CD4-positive, alpha-beta memory T cell (primary cell): Measurements from ENCODE around the gene DEDD2. TPM values are rescaled to one million over a fixed set of nuclear protein-coding genes. Genes with fewer than 3 reads are reported as not detected.

Experiments used
- CTCF ChIA-PET: fragments of 350-600 bp; sonication (Branson Sonifier 250); formaldehyde crosslinking; loops from one replicate; lab custom pipeline; 2021; ENCODE audit warnings: inconsistent platforms; ENCODE audit not compliant: partially characterized antibody; lab: Charles Lee
- POLR2A ChIA-PET: fragments of 350-600 bp; sonication (Branson Sonifier 250); formaldehyde crosslinking; loops from one replicate; lab custom pipeline; 2021; ENCODE audit not compliant: partially characterized antibody; lab: Charles Lee
- DNase-seq, 5 donors: peaks; one replicate each; pipeline versions ENCODE4 v3.0.0 to v3.0.0-alpha.2; 2020 to 2022; ENCODE audit warnings: mixed read lengths in 1 of 5
- H3K27ac ChIP-seq: one replicate; pipeline ENCODE4 v1.7.0; 2013; ENCODE audit warnings: low read depth, low read length
- H3K27me3 ChIP-seq: 2 replicates; pipeline ENCODE4 v1.7.0; 2013; ENCODE audit warnings: mild to moderate bottlenecking, low read length, moderate library complexity; ENCODE audit not compliant: insufficient read depth
- H3K36me3 ChIP-seq: 2 replicates; pipeline ENCODE4 v1.7.0; 2013; ENCODE audit warnings: mild to moderate bottlenecking, low read length, moderate library complexity; ENCODE audit not compliant: insufficient read depth
- H3K4me1 ChIP-seq: 2 replicates; pipeline ENCODE4 v1.7.0; 2013; ENCODE audit warnings: mild to moderate bottlenecking, low read length, moderate library complexity; ENCODE audit not compliant: insufficient read depth
- H3K4me3 ChIP-seq, 2 donors: one replicate each; pipeline ENCODE4 v1.7.0; 2013; ENCODE audit warnings: low read length in 2 of 2, mild to moderate bottlenecking in 1 of 2
- H3K9me3 ChIP-seq, 2 donors: one replicate each; pipeline ENCODE4 v1.7.0; 2013; ENCODE audit warnings: low read length in 2 of 2, control low read depth in 1 of 2; ENCODE audit not compliant: control insufficient read depth in 1 of 2
- H3K27ac Mint-ChIP-seq, 7 donors: one replicate each; pipeline ENCODE4 v1.8.0; 2020 to 2021; ENCODE audit warnings: mixed read lengths in 7 of 7, mild to moderate bottlenecking in 6 of 7, inconsistent platforms in 3 of 7, moderate library complexity in 3 of 7
- H3K27me3 Mint-ChIP-seq, 2 donors: one replicate each; pipeline ENCODE4 v1.8.0; 2020 to 2021; ENCODE audit warnings: mixed read lengths in 2 of 2
- H3K36me3 Mint-ChIP-seq, 2 donors: one replicate each; pipeline ENCODE4 v1.8.0; 2020 to 2021; ENCODE audit warnings: mixed read lengths in 2 of 2, inconsistent platforms in 1 of 2, mild to moderate bottlenecking in 1 of 2
- H3K4me1 Mint-ChIP-seq, 4 donors: one replicate each; pipeline ENCODE4 v1.8.0; 2020 to 2021; ENCODE audit warnings: mixed read lengths in 4 of 4, mild to moderate bottlenecking in 1 of 4
- H3K4me3 Mint-ChIP-seq, 8 donors: one replicate each; pipeline ENCODE4 v1.8.0; 2020 to 2021; ENCODE audit warnings: mixed read lengths in 8 of 8, mild to moderate bottlenecking in 7 of 8, moderate library complexity in 6 of 8, inconsistent platforms in 3 of 8
- H3K9me3 Mint-ChIP-seq, 8 donors: one replicate each; pipeline ENCODE4 v1.8.0; 2020 to 2021; ENCODE audit warnings: mixed read lengths in 8 of 8, mild to moderate bottlenecking in 5 of 8, inconsistent platforms in 3 of 8, moderate library complexity in 1 of 8
- intact Hi-C: fragments of 100-400 bp; cut with micrococcal nuclease; formaldehyde crosslinking; loops from one replicate; pipeline ENCODE4 v1.15.1; 2023
- polyA plus RNA-seq, 2 donors: library from polyadenylated mRNA; unstranded; fragments of 300-500 nt; fragmentation: Illumina TruSeq; gene quantifications; one replicate each; pipeline ENCODE4 v1.2.3, GENCODE V29; 2021
- total RNA-seq, 2 experiments: library from RNA; stranded (reverse); gene quantifications; one replicate each; pipeline ENCODE4 v1.2.3, GENCODE V29; 2021

DEDD2 gene
- total and polyA plus RNA-seq, 4 experiments from 2014 or later: 68.4 to 162 (median 106) TPM

DNA sequence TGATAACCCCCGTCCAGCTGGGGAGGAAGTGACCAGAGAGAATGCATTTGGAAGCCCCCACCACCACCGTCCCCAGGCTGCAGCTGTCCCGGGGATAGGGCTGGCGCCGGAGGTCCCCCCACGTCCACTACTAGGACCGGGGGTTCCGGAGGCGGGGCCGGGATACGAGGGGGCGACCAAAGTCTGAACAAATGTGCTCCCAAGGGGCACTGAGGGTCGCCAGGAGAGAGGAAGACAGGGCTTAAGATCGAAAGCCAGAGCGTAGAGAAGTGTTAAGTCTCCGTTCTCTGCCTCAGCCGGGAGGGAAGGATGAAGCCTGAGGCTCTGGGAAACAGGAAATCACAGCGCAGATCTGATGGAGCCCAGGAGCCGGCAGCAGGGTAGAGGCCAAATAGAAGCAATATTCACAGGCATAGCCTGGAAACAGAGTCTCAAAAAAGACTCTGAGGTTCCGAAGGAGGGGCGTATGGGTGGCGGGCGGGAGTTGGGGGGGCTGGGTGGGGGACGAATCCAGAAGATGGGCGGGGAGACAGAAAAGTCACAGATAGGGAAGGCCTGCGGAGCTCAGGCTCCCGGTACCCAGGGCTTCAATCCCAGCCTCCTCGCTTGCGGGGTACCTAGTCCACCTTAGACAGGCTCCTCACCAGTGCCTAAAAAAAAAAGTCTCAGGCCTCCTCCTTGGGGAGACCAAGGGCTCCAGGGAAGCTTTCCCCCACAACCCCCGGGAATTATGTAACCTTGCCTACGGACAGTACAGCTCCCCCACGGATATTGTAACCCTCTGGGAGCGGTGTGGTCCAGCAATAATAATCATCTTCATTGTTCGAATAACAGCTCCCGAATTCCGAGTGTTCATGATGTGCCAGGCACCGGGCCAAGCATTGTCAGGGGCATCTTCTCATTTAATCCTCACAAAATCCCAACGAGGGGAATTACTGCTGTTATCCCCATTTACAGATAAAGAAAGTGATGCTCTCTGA is 38.6 kb upstream of the DEDD2 start:
- ChIA-PET CTCF (interaction anchor here (1.2 to 1.3 kb wide), 2 partner anchors 13 to 23 kb away, joined by 4 to 6 read pairs; partner anchors contain the start of gene GSK3A), POLR2A (interaction anchor here (0.8 to 1.7 kb wide), 12 partner anchors 10 to 46 kb away, joined by 3 to 22 read pairs (median 4); partner anchors contain the start of genes CIC, GSK3A and PAFAH1B3)
- peaks cover 3 to 4% of the 10 kb centered on the region in 2 donors for H3K27me3 Mint-ChIP-seq
- peak overlapping the region; percentile 76 to 88 (median 82) for H3K4me3 Mint-ChIP-seq
- Histone ChIP-seq H3K36me3 (no peaks in the 10 kb centered on the region), H3K4me1 (peaks cover 29% of the 10 kb centered on the region), H3K27me3 (no peaks in the 10 kb centered on the region), H3K27ac (peak overlapping the region; percentile 93), H3K9me3 (no peaks in the 10 kb centered on the region), H3K4me3 (peak overlapping the region; percentile 36 to 45)
- H3K27ac Mint-ChIP-seq: peak overlapping the region; percentile 81 to 88 (median 86)
- intact Hi-C loops: loop anchor here (1.0 to 2.0 kb wide), 6 partner anchors 12 to 69 kb away; partner anchors contain the start of genes DEDD2, MEGF8, PAFAH1B3 and PRR19
- DNase-seq: no peak
- no peaks in the 10 kb centered on the region for H3K9me3 Mint-ChIP-seq
- peaks cover 0 to 13% of the 10 kb centered on the region in 2 donors for H3K36me3 Mint-ChIP-seq
- H3K4me1 Mint-ChIP-seq: peaks cover 12 to 32% (median 23%) of the 10 kb centered on the region in 4 donors

DNA sequence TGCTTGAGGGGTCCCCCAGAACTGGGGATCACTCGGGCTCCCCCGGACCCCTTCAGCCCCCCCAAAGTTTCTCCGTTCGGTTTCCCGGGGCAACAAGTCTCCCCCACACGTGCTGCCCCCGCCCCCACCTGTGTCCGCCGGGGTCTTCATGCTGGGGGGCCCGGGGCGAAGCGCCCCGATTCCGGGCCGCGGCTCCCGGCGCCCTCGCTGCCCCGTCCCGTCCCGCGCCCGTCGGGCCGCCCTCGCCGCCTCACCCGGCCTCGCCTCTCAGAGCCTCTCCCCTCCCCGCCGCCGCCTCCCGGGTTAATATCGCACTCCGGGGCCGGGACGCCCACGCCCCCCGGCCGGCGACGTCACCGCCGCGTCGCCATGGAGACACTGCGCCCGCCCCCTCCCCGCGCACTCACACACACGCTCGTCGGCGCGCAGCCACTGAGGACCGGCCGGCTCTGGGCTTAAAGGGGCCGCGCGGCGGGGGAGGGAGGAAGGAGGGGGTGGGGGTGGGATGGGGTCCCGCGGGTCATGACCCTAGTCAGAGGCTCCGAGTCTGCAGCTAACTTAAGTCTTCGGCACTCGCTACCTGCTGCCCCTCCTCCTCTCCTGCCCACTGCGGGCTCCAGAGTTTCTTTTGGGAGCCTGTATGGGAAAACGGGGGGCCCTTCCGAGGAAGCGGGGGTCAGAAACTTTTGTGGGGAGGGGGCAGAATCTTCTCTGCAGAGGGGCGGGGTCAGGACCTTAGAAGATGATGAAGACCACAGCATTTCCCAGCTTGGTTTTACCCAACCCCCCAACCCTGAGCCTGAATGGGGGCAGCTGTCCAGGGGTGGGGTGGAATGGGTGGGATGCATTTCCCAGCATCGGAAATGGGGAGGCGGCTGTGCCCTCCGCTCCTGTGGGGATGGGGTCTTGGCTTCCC is 37.6 kb upstream of the DEDD2 start, which contains the start of gene ERF:
TSS of gene ERF (minus strand) at position 279 of the 916 bp plus-strand sequence. CDS start at position 150, 129 bp downstream.
- intact Hi-C loops: loop anchor here (1.0 to 2.0 kb wide), 7 partner anchors 11 to 70 kb away; partner anchors contain the start of genes DEDD2, MEGF8, PAFAH1B3 and PRR19
- peak within 1 kb of the TSS; percentile 81 to 88 (median 86) for H3K27ac Mint-ChIP-seq
- peaks cover 0 to 13% of the 10 kb centered on the region in 2 donors for H3K36me3 Mint-ChIP-seq
- Histone ChIP-seq H3K4me3 (peak within 1 kb of the TSS; percentile 69 to 90), H3K27ac (peak within 1 kb of the TSS; percentile 93), H3K4me1 (peaks cover 35% of the 10 kb centered on the region), H3K27me3 (no peaks in the 10 kb centered on the region), H3K36me3 (no peaks in the 10 kb centered on the region), H3K9me3 (no peaks in the 10 kb centered on the region)
- peaks cover 12 to 40% (median 27%) of the 10 kb centered on the region in 4 donors for H3K4me1 Mint-ChIP-seq
- DNase-seq: peak; percentile 92 to 95 (median 94)
- H3K27me3 Mint-ChIP-seq: peaks cover 3 to 4% of the 10 kb centered on the region in 2 donors
- peak within 1 kb of the TSS; percentile 76 to 88 (median 82) for H3K4me3 Mint-ChIP-seq
- no peaks in the 10 kb centered on the region for H3K9me3 Mint-ChIP-seq
- ChIA-PET CTCF (interaction anchor here (1.2 to 1.3 kb wide), 2 partner anchors 12 to 24 kb away, joined by 4 to 6 read pairs; partner anchors contain the start of gene GSK3A), POLR2A (interaction anchor here (0.9 to 1.7 kb wide), 11 partner anchors 11 to 47 kb away, joined by 3 to 22 read pairs (median 4); partner anchors contain the start of genes CIC, GSK3A and PAFAH1B3)

DNA sequence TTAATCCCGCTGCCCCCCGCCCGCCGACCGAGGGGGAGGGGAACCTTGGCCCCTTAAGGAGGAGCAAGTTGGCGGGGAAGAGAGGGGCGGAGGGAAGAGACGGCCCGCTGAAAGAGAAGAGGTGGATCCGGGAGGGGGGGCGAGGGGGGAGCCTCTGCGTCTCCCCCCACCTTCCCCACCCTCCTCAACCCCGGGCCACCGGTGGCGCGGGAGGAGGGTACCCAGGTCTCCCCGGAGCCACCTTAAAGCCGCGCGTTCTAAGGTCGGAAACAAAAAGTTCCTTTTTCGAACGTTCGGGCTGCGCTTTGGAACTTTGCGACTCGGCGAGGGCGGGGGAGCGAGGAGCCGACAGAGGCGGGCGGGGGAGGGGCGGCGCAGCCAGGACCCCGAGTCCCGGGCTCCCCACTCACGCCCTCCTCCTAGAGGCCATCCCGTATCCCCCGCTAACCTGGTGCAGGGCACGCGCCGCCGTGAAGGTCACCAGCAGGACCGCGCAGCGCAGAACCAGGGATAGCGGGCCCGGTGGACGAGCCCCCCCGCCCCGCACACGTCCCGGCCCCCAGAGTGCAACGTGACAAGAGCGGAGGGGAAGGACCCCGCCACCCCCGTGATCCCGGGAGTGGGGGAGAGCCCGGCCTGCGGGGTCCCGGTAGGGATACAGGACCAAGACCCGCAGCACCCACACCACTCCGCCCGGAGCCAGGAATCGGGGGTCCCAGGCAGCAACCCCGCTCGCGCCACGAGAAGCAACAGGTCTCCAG is 36.8 kb upstream of the DEDD2 start:
- H3K27me3 Mint-ChIP-seq: peaks cover 3 to 4% of the 10 kb centered on the region in 2 donors
- POLR2A ChIA-PET: interaction anchor here (1.4 kb wide), 2 partner anchors 10 to 26 kb away, joined by 5 to 8 read pairs; no protein-coding TSS in a partner anchor
- peak overlapping the region; percentile 93 for H3K27ac ChIP-seq
- peak overlapping the region; percentile 73 to 87 (median 83) for H3K27ac Mint-ChIP-seq
- no peaks in the 10 kb centered on the region for H3K27me3 ChIP-seq
- DNase-seq: peak; percentile 79 to 86 (median 84)
- no peaks in the 10 kb centered on the region for H3K9me3 Mint-ChIP-seq
- CTCF ChIA-PET: no interaction called here
- intact Hi-C loops: loop anchor here (1.0 to 2.0 kb wide), 2 partner anchors 29 to 49 kb away; partner anchors contain the start of genes PAFAH1B3 and PRR19
- H3K4me3 Mint-ChIP-seq: peak overlapping the region; percentile 71 to 85 (median 78)
- H3K36me3 Mint-ChIP-seq: peaks cover 0 to 15% of the 10 kb centered on the region in 2 donors
- peak overlapping the region; percentile 69 to 90 for H3K4me3 ChIP-seq
- H3K9me3 ChIP-seq: no peaks in the 10 kb centered on the region
- peaks cover 35% of the 10 kb centered on the region for H3K4me1 ChIP-seq
- no peaks in the 10 kb centered on the region for H3K36me3 ChIP-seq
- H3K4me1 Mint-ChIP-seq: peaks cover 12 to 44% (median 29%) of the 10 kb centered on the region in 4 donors

DNA sequence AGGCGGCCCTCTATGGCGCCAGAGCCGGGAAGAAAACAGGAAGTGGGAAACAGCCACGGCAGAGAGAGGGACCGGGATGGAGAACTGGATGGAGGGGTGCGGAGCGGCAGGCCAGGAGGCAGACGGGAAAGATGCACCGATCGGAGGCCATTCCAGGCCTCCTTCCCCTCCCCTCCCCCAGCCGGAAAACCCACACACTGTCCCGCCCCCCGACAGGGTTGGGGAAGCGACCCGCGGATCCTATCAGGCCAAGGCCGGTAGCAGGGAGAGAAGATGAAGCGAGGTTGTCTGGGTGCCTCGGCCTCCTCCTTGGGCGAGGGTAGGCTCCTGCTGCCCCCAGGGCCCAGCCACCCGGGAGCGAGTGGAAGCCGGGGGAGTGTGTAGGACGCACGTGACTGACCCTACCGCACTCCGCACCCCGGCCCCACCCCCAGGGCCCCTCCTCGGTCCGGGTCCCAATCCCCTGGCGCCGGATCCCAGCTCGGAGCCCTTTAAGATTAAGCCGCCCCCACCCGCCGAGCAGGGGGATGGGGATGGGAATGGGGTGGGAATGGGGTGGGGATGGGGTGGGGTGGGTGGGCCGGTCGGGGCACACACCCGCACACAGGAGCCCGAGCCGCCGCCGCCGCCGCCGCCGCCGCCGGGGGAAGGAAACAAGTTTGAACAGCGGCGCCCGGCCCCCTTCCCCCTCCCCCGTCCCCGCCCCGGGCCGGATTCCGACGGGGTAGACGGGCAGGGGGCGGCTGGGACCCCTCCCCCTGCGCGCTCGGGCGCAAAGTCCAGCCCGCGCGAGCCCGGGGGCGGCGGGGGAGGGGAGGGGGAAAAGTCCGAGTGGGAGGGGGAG is 36.0 kb upstream of the DEDD2 start:
- peaks cover 0 to 17% of the 10 kb centered on the region in 2 donors for H3K36me3 Mint-ChIP-seq
- peak; percentile 62 to 76 (median 70) for DNase-seq
- H3K9me3 Mint-ChIP-seq: no peaks in the 10 kb centered on the region
- peak overlapping the region; percentile 95 to 98 (median 97) for H3K27ac Mint-ChIP-seq
- H3K27me3 Mint-ChIP-seq: peaks cover 3 to 4% of the 10 kb centered on the region in 2 donors
- ChIA-PET CTCF (no interaction called here), POLR2A (interaction anchor here (1.4 kb wide), 2 partner anchors 9 to 26 kb away, joined by 5 to 8 read pairs; no protein-coding TSS in a partner anchor)
- Histone ChIP-seq H3K27ac (peak overlapping the region; percentile 93), H3K4me1 (peaks cover 35% of the 10 kb centered on the region), H3K4me3 (peak overlapping the region in 1 of 2 donors; percentile 90), H3K9me3 (no peaks in the 10 kb centered on the region), H3K27me3 (no peaks in the 10 kb centered on the region), H3K36me3 (no peaks in the 10 kb centered on the region)
- intact Hi-C loops: loop anchor here (1.0 to 2.0 kb wide), 2 partner anchors 30 to 49 kb away; partner anchors contain the start of genes PAFAH1B3 and PRR19
- peaks cover 12 to 44% (median 29%) of the 10 kb centered on the region in 4 donors for H3K4me1 Mint-ChIP-seq
- H3K4me3 Mint-ChIP-seq: peak overlapping the region; percentile 90 to 97 (median 92)

DNA sequence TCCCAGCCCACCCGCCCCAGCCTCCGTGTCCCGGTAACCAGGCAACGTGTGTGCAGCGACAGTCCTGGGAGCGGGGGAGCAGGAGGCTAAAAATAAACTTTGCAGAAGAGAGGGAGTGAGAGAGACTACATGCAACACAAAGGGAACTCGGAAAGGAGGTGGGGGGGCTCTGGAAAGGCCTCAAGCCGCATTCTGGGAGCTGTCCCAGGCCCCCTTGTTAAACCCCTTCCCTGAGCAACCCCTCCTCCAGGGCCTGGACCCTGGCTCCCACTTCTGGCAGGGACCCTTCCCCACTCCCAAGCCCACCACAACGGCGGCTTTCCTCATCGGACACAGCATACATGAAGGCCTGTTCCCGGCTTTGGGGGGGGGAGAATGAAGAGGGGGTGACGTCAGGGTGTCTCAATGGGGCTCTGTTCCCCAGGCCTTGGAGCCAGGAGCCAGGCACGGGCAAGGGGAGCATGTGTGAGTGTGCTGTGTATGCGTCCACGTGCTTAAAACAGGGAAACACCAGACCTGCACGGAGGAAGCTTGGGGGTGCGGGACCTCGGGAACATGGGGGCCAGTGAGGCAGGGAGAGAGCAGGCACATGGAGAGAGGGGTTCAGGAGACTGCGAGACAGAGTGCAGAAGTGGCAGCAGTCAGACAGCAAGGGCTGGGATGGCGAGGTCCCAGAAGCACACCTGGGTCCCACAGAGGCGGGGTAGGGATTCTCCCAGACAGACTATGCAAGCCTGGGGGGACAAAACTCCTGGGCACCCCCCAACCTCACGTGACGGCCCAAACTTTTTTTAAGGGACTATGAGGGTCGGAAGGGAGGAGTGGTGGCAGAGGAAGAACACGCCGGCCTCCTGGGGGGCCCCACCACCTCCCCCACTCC is 35.1 kb upstream of the DEDD2 start:
- Mint-ChIP-seq H3K27me3 (peaks cover 3 to 4% of the 10 kb centered on the region in 2 donors), H3K9me3 (no peaks in the 10 kb centered on the region), H3K4me1 (peaks cover 12 to 44% (median 29%) of the 10 kb centered on the region in 4 donors), H3K27ac (peak overlapping the region; percentile 95 to 98 (median 97)), H3K4me3 (peak overlapping the region; percentile 90 to 97 (median 92)), H3K36me3 (peaks cover 0 to 17% of the 10 kb centered on the region in 2 donors)
- peaks cover 35% of the 10 kb centered on the region for H3K4me1 ChIP-seq
- H3K27me3 ChIP-seq: no peaks in the 10 kb centered on the region
- H3K9me3 ChIP-seq: no peaks in the 10 kb centered on the region
- H3K27ac ChIP-seq: peak overlapping the region; percentile 73
- CTCF ChIA-PET: interaction anchor here (1.0 to 3.5 kb wide), 5 partner anchors 9 to 46 kb away, joined by 3 to 19 read pairs (median 5); no protein-coding TSS in a partner anchor
- DNase-seq: no peak
- intact Hi-C loops: no loop called here
- H3K4me3 ChIP-seq: peak overlapping the region in 1 of 2 donors; percentile 90
- POLR2A ChIA-PET: interaction anchor here (1.4 to 2.2 kb wide), 3 partner anchors 9 to 29 kb away, joined by 5 to 20 read pairs (median 8); no protein-coding TSS in a partner anchor
- H3K36me3 ChIP-seq: no peaks in the 10 kb centered on the region
